WERI-Rb-1 (cell line): Measurements from ENCODE around the gene RSRC1.
"Not testable (repeated sequence)": the region's sequence is repeated elsewhere in the genome, so short reads cannot be mapped to it uniquely, and the experiment has no call there.

Experiments
- DNase-seq: peaks from one replicate; pipeline ENCODE4 v3.0.0-alpha.2; 2020
- H3K27ac ChIP-seq: fragments of 250-450 bp; sonication (Bioruptor Pico); 2 replicates; pipeline ENCODE4 v1.5.1; 2020; ENCODE audit warnings: mild to moderate bottlenecking, moderate library complexity
- H3K27me3 ChIP-seq: fragments of 250-450 bp; sonication (Bioruptor Pico); 2 replicates; pipeline ENCODE4 v1.5.1; 2021; ENCODE audit warnings: mild to moderate bottlenecking, low read depth, moderate library complexity; ENCODE audit not compliant: insufficient read depth, severe bottlenecking
- H3K36me3 ChIP-seq: fragments of 250-450 bp; sonication (Bioruptor Pico); 2 replicates; pipeline ENCODE4 v1.5.1; 2020; ENCODE audit warnings: mild to moderate bottlenecking, moderate library complexity
- H3K4me3 ChIP-seq: 2 replicates; pipeline ENCODE4 v1.5.1; 2011; ENCODE audit warnings: low read depth, mild to moderate bottlenecking, control low read depth, low read length
- H3K9me3 ChIP-seq: fragments of 250-450 bp; sonication (Bioruptor Pico); 2 replicates; pipeline ENCODE4 v1.5.1; 2021; ENCODE audit warnings: mild to moderate bottlenecking, moderate library complexity; ENCODE audit not compliant: severe bottlenecking
- CTCF ChIP-seq: IDR thresholded peaks from 2 replicates; pipeline ENCODE4 v1.5.1; 2011; ENCODE audit warnings: low read depth, mild to moderate bottlenecking, control low read depth, inconsistent platforms, low read length

The RSRC1 gene, protein sequence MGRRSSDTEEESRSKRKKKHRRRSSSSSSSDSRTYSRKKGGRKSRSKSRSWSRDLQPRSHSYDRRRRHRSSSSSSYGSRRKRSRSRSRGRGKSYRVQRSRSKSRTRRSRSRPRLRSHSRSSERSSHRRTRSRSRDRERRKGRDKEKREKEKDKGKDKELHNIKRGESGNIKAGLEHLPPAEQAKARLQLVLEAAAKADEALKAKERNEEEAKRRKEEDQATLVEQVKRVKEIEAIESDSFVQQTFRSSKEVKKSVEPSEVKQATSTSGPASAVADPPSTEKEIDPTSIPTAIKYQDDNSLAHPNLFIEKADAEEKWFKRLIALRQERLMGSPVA

GRCh38 chr3:158109804-158110657 lies at the start of gene RSRC1:
RSRC1 (plus strand) TSS chr3:158110089; CDS start chr3:158122105, 12,016 bp downstream.
- Histone ChIP-seq H3K36me3 (no peaks in the 10 kb centered on the region; the same call in 1 of the 2 replicates), H3K27ac (peak within 1 kb of the TSS; percentile 95), H3K4me3 (peak within 1 kb of the TSS; percentile 96), H3K27me3 (no peaks in the 10 kb centered on the region), H3K9me3 (no peaks in the 10 kb centered on the region)
- peak; percentile 89 for DNase-seq
- 0 out of 2 replicates have a peak, but pooled peaks have one; percentile 4 for TF ChIP-seq CTCF

- H3K27ac ChIP-seq, H3K36me3 ChIP-seq, H3K9me3 ChIP-seq, H3K27me3 ChIP-seq, H3K4me3 ChIP-seq, DNase-seq: not testable (repeated sequence)
Measured at GRCh38 chr3:158065574-158065973, 44.3 kb upstream of the RSRC1 start.

DNA sequence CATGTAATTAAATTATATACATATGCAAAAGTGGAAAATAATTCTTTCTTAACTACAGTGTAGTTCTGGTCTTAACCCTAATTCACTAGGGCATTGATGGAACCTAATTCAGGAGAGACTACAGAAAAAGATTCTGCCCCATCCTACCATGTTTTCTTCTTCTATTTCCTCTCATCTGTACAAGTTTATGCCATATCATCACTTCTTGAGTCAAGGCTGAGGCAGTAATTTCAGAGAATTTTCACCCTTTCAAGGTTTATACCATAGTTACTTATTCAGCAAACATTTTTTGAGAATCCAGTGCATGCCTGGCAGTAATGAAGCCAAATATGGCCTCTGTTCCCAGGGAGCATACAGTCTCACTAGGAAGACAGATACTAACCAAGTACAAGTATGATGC lies 37.1 kb upstream of the RSRC1 start:
- H3K27ac ChIP-seq: no peak overlapping the region
- H3K9me3 ChIP-seq: no peaks in the 10 kb centered on the region
- TF ChIP-seq CTCF: no peak
- no peaks in the 10 kb centered on the region for H3K27me3 ChIP-seq
- no peak for DNase-seq
- no peaks in the 10 kb centered on the region for H3K36me3 ChIP-seq
- no peak overlapping the region for H3K4me3 ChIP-seq

GRCh38 chr3:158074591-158074990 lies 35.3 kb upstream of the RSRC1 start:
- H3K27ac ChIP-seq: no peak overlapping the region
- H3K36me3 ChIP-seq: no peaks in the 10 kb centered on the region
- TF ChIP-seq CTCF: no peak
- no peaks in the 10 kb centered on the region for H3K9me3 ChIP-seq
- DNase-seq: no peak
- H3K27me3 ChIP-seq: no peaks in the 10 kb centered on the region
- no peak overlapping the region for H3K4me3 ChIP-seq

- Histone ChIP-seq H3K27ac (no peak overlapping the region), H3K36me3 (no peaks in the 10 kb centered on the region), H3K27me3 (no peaks in the 10 kb centered on the region), H3K4me3 (no peak overlapping the region), H3K9me3 (no peaks in the 10 kb centered on the region)
- no peak for DNase-seq
- TF ChIP-seq CTCF: no peak
Measured at GRCh38 chr3:158079599-158079998, 30.3 kb upstream of the RSRC1 start.

DNA sequence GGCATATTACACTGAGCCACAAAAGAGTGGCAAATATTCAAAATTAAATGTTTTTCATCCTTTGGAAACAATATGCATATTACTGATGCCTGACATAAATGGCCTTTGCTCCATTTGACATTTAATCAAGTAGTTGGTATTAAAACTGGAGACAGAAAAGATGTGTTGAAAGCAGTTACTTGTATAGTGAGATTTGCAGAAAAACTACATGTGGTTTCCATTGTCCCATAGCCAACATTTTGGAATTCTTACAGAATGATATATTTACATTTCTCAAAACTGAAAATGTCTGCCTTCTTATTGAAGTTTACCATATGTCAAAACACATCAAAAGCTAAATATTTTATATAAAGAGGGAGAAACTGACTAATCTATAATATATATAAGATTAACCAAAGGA lies 25.2 kb upstream of the RSRC1 start:
- DNase-seq: no peak
- TF ChIP-seq CTCF: no peak
- Histone ChIP-seq H3K36me3 (no peaks in the 10 kb centered on the region), H3K27ac (no peak overlapping the region), H3K9me3 (no peaks in the 10 kb centered on the region), H3K27me3 (no peaks in the 10 kb centered on the region), H3K4me3 (no peak overlapping the region)
